ENCODE data around the gene DDX28.
"Not testable (repeated sequence)": the region's sequence is repeated elsewhere in the genome, so short reads cannot be mapped to it uniquely, and the experiment has no call there.

The DDX28 gene

DNA sequence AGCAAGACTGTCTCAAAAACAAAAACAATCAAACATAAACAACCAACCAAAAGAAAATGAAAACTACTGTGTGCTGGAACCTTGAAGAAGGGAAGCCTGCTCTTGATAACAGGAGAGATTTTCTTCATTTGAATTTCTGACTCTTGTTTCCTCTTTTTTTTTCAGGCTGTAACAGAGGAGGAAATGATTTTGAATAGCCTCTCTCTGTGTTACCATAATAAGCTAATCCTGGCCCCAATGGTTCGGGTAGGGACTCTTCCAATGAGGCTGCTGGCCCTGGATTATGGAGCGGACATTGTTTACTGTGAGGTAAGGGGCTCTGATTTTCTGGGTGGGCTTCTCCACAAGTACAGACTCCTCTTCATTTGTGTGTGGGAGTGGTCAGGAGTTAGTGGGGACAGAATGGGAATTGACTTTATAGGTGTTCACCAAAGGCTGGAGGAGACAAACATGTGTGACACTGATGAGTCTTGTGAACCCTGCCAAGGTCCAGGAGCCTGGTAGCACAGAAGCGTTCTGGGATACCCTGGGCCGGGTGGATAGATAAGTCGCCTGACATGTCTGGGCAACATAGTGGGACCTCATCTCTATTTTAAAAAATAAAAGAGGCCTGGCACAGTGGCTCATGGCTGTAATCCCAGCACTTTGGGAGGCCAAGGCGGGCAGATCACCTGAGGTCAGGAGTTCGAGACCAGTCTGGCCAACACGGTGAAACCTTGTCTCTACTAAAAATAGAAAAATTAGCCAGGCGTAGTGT lies 15.0 kb upstream of the DDX28 start:
- no peak for DNase-seq (ENCODE audit: low read depth in 2 of 2)

DNA sequence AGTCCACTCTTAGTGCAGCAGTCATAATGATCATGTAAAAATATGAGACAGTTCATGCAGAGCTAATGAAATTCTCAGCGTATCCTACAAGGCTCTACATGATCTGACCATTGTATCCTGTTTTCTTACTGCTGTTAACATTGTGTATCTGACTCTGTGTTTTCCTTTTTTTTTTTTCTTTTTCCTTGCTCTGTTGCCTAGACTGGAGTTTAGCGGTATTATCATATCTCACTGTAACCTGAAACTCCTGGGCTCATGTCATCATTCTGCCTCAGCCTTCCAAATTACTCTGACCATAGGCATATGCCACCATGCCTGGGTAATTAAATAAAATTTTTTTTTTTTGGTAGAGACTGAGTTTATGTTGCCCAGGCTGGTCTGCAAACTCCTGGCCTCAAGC lies 12.2 kb upstream of the DDX28 start:
- DNase-seq (ENCODE audit: low read depth in 2 of 2) = no peak

DNA sequence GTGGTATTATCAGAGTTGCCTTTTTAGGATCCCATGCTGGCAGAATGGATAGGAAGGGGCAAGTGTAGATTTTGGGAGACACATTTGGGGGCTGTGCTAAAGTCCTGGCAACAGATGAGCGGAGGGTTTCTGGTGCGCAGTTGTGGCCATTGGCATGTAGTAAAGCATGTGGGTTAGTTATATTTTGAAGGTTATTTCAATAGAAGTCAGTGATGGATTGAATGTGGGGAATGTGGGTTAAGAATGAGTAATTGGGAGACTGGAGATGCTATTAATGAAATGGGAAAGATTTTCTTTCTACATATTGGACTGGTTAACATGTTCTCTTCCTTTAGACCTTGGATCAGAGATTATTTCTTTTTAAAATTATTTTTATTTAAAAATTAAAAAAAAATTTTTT lies 10.1 kb upstream of the DDX28 start:
- no peak for DNase-seq (ENCODE audit: low read depth in 2 of 2)

DNA sequence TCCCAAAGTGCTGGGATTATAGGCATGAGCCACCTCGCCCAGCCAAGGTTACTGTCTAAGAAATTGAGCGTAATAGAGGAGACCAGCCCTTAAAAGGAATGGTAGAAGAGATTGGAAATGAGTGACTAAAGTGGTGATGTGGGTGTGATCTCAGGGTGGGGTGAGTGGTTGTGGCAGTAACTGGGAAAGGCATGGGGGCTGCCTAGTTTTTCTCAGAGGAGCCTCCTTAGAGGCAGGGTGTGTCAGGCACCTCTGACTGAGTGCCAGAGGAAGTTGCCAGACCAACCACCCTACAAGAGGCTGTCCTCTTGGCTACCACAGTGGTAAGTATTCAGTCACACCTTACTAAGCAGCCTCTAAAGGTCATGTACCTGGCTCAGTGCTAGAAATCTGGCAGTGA lies 8.9 kb upstream of the DDX28 start:
- no peak for DNase-seq (ENCODE audit: low read depth in 2 of 2)

DNA sequence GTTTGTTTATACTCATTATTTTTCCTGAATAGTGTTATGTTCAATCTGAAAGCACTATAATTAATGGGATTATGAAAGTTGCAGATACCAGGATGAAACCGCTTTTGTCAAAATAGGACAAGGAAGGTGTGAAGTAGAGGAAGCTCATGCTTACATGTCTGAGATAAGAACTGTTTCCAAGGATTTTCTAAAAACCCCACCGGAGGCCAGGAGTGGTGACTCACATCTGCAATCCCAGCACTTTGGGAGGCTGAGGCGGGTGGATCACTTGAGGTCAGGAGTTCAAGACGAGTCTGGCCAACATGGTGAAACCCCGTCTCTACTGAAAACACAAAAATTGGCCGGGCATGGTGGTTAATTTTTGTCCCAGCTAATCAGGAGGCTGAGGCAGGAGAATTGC lies 7.1 kb upstream of the DDX28 start:
- DNase-seq (ENCODE audit: low read depth in 2 of 2) = not testable (repeated sequence)

DNA sequence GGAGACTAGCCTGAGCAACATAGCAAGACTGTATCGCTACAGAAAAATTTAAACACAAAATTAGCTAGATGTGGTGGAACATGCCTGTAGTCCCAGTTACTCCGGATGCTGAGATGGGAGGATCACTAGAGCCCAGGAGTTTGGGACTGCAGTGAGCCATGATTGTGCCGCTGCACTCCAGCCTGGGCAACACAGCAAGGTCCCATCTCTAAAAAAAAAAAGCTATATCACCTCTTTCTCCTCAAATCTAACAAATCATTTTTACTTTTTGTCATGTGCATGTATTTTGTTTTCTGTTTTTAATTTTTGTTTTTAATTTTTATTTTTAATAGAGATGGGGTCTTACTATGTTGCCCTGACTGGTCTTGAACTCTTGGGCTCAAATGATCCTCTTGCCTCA lies 6.0 kb upstream of the DDX28 start:
- DNase-seq (ENCODE audit: low read depth in 2 of 2) = no peak

DNA sequence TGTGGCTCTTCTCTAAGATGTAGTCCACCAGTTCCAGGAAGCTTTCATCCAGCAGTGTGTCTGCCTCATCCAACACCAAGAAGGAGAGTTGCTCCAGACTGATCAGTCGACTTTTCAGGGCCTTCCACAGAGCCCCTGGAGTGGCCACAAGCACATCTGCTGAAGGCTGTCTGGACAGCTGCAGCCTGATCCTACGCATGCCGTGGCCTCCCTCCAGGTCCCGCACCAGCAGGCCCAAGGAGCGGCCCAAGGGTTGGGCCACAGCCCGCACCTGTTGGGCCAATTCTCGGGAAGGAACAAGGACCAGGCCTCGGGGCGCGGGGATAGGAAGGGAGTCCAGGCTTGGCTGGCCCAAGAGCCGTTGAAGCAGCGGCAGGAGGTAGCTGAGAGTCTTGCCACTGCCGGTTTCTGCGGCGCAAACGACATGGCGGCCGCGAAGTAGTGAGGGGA lies 729 bp downstream of the DDX28 start:
- no peak for DNase-seq (ENCODE audit: low read depth in 2 of 2)

DNA sequence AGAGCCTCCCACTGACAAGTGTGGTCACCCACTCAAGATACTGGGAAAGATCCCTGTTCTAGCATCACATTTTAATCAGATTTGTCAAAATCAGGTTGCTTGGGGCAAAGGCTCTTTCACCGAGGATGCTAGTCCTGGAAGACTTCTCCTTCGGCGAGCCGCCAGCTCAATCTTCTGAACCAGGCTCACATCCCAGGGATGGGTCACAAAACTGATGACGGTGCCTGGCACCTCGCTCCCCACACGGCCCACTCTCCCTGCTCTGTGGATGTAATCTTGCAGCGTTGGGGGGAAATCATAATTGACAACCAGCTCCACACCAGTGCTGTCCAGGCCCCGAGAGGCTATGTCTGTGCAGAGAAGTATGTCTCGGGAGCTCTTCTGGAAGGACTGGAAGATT lies 1.5 kb downstream of the DDX28 start:
- no peak for DNase-seq (ENCODE audit: low read depth in 2 of 2)

DNA sequence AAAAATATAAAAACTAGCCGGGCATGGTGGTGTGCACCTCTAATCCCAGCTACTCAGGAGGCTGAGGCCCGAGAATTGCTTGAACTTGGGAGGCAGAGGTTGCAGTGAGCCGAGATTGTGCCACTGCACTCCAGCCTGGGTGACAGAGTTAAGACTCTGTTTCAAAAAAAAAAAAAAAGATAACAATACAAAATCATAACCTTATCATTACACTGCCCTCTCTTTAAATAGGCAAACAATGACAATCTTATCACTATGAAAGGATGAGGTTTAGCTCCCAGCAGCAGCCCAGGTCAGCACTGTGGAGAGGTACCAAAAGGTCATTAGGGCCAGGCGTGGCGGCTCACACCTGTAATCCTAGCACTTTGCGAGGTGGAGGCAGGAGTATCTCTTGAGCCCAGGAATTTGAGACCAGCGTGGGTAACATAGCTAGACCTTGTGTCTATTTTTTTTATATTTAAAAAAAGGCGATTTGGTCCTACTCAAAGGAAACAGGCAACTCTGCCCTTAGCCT lies 3.8 kb downstream of the DDX28 start:
- DNase-seq (ENCODE audit: low read depth in 2 of 2) = no peak

DNA sequence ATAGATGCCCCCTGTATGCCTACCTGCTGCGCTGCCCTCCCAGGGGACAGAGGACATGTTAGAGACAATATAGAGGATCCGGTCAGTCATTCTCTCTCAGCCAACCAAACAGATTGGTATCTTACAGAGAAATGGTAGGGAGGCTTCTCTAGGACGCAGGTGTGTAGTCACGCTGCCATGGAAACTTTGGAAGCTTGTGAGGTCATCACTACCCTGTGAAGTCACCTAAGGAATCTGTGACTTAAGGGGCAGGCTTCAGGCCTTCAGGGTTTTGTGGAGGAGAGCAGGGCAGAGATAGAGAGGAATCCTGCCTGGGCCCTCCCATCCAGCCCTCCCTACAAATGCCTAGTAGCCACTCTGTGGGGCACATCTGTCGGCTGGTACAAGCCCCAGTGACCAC lies 7.4 kb downstream of the DDX28 start, which contains the start of gene DPEP2NB:
Gene DPEP2NB, minus strand, starts transcription at position 231 of the 400 bp plus-strand sequence. Its CDS starts 141 bp downstream, at position 90.
- no peak for DNase-seq (ENCODE audit: low read depth in 2 of 2)

DNA sequence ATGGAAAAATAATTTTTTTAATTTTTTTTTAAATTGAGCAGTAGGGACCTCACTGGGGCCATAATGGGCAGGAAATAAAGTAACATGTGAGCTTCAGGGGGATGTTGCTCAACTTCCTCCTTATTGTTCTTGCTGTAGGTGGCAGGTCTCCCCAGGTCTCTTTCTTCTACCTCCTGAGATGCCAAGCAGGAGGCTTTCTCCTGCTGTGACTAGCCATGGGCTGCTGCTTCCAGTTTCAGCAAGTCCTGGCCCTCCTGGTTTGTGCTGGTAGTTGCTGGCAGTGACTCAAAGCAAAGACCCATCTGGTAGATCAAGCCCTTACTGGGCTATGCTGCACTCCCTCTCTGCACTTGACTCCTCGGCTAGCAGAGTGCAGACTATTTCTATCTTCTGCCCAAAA lies 9.6 kb downstream of the DDX28 start:
- DNase-seq (ENCODE audit: low read depth in 2 of 2) = no peak

DNA sequence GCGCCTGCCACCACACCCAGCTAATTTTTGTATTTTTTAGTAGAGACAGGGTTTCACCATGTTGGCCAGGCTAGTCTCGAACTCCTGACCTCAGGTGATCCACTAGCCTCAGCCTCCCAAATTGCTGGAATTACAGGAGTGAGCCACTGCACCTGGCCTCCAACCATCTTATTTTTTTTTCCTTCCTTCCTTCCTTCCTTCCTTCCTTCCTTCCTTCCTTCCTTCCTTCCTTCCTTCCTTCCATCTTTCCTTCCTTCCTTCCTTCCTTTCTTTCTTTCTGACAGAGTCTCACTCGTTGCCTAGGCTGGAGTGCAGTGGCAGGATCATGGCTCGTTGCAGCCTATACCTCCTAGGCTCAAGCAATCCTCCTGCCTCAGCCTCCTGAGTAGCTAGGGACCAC lies 13.2 kb downstream of the DDX28 start:
- not testable (repeated sequence) for DNase-seq (ENCODE audit: low read depth in 2 of 2)

DNA sequence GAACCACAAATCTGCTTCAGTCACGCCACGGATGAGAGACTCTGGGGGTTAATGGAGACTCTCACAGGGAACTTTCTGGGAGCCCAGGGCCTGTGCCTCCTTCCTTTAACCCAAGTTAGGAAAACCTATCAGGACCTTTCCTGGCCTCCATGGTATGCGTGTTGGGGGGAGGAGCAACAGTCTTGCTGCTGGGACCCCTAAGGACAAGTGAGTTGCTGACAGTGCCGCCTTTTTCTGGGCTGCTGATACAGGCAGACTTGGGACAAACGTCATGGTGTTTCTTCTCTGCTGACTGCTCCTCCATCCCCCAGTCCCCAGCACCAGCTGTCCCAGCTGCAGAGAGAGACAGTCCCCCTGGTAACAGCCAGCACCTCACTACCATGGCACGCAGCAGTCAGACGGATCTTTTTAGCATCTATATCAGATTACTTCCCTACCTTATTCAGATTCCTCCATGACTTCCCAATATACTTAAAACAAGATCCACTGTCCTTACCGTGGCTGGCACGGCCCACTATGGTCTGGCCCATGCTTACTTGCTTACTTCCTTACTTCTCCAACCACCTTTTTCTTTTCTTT lies 13.8 kb downstream of the DDX28 start:
- DNase-seq (ENCODE audit: low read depth in 2 of 2) = no peak

DNA sequence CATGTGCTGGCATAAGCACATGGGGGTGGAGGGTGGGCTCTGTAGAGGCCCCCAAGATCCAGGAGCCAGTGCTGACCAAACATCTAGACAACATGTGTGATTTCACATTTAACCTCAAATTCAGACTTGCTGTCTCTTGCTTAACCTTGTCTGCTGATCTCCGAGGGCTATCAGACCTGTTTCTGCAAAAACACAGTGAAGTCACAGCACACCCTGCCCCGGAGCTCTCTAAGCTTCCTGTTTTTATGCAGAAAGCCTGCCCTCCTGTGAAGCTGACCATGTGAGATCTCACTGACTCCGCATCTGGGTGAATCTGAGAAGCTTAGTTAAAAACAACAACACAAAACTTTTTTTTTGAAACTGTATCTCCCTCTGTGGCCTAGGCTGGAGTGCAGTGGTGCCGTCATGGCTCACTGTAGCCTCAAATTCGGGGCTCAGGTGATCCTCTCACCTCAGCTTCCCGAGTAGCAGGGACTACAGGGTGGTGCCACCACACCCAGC lies 17.2 kb downstream of the DDX28 start:
- DNase-seq (ENCODE audit: low read depth in 2 of 2) = no peak

DNA sequence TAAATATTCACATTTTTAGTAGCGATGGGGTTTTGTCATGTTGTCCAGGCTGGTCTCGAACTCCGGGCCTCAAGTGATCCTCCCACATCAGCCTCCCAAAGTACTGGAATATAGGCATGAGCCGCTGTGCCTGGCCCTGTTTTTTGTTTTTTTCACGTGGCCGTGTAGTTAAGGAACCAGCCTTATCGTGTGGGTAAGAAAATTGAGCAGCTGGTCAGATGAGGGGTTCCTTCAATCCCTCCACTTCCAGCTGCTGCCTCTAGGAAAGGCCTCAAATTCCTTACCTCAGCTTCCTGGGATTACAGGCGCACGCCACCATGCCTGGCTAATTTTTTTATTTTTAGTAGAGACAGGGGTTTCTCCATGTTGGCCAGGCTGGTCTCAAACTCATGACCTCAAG lies 17.8 kb downstream of the DDX28 start:
- no peak for DNase-seq (ENCODE audit: low read depth in 2 of 2)

DNA sequence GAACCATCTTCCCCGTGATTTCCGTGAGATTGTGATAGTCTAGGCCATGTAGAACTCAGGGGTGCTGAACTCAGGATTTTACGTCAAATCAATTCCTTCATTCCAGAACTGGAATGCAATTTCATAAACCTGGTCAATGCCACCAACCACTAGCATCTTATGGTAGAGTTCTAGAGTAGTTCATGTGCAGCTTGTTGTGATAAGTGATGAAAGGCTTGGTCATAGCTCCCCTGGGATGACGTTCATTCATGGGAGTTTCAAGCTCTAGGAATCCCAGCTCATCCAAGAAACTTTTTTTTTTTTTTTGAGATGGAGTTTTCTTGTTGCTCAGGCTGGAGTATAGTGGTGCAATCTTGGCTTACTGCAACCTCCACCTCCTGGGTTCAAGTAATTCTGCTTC lies 20.0 kb downstream of the DDX28 start:
- DNase-seq (ENCODE audit: low read depth in 2 of 2) = no peak

DNA sequence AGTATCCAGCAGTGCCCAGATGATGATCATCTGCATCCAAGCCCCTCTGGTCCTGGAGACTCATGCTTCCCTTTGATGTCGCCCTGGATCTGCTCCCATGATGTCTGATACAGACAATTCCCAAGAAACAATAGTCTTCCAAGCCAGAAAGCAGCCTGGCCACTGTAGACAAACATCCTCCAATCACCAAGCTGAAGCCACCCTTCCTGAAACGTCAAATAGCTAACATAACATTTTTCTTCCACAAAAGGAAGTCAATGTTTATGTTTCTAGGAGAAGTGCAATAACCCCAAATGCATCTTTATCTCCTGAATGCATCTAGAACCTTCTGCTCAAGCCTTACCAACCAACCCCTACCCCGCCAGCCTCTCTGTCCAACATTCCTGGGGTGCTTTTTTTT lies 22.6 kb downstream of the DDX28 start:
- DNase-seq (ENCODE audit: low read depth in 2 of 2) = no peak

DNA sequence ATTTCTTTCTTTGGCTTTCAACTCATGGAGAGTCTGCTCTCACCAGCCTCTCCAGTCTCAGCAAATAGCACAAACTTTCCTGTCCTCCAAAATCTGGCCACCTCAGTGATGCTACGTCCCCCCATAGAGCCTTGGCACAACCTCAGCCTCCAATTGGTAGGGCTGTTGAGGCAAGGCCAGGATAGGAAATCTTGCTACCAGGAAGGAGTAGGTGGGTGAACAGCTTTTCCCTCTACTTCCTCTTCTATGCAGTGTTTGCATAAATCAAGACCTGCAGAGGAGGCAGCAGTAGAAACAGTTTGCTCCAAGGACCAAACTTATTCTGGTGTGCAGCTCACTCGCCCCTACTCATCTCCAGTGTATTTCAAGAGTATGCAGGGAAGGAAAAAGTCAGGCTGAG lies 23.0 kb downstream of the DDX28 start:
- no peak for DNase-seq (ENCODE audit: low read depth in 2 of 2)

DNA sequence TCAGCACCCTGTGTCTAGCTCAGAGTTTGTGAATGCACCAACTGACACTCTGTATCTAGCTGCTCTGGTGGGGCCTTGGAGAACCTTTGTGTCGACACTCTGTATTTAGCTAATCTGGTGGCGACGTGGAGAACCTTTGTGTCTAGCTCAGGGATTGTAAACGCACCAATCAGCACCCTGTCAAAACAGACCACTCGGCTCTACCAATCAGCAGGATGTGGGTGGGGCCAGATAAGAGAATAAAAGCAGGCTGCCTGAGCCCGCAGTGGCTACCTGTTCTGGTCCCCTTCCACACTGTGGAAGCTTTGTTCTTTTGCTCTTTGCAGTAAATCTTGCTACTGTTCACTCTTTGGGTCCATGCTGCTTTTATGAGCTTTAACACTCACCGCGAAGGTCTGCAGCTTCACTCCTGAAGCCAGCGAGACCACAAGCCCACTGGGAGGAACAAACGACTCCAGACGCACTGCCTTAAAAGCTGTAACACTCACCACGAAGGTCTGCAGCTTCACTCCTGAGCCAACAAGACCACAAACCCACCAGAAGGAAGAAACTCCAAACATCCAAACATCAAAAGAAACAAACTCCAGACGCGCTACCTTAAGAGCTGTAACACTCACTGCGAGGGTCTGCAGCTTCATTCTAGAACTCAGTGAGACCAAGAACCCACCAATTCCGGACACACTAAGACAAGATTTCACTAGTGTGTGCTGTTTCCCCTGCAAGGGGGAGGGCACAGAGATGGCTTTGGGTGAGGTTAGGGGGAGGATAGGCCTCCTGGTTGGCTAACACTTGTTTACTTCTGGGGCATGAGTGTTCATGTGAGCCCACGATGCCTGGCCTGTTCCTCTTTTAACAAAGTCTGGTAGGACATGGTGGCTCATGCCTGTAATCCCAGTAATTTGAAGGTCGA lies 24.0 kb downstream of the DDX28 start, which contains the start of gene DPEP2:
Gene DPEP2, minus strand, starts transcription at position 706 of the 910 bp plus-strand sequence. CDS start 6,272 bp downstream, outside the sequence.
- not testable (repeated sequence) for DNase-seq (ENCODE audit: low read depth in 2 of 2)

DNA sequence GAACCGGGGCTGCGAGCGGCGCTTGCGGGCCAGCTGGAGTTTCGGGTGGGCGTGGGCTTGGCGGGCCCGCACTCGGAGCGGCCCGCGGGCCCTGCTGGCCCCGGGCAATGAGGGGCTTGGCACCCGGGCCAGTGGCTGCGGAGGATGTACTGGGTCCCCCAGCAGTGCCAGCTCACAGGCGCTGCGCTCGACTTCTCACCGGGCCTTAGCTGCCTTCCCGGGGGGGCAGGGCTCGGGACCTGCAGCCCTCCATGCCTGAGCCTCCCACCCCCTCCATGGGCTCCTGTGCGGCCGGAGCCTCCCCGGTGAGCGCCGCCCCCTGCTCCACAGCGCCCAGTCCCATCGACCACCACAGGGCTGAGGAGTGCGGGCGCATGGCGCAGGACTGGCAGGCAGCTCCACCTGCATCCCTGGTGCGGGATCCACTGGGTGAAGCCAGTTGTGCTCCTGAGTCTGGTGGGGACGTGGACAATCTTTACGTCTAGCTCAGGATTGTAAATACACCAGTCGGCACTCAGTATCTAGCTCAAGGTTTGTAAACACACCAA lies 24.7 kb downstream of the DDX28 start:
- not testable (repeated sequence) for DNase-seq (ENCODE audit: low read depth in 2 of 2)

DNA sequence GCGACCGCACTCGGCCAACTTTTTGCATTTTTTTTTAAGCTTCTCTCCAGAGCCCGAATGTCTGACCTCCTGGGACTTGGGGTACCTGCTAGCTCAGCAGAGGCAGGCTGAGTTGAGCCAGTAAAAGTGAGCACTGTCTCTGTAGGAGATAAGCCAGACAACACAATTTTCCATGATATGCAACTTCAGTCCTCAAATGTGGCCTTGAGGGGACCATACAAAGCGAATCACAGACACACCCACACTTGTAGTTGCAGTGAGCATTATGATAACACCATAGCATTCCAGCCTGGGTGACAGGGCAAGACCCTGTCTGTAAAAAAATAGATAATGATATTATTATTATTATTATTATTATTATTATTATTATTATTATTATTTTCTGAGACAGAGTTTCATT lies 26.4 kb downstream of the DDX28 start:
- DNase-seq (ENCODE audit: low read depth in 2 of 2) = no peak

DNA sequence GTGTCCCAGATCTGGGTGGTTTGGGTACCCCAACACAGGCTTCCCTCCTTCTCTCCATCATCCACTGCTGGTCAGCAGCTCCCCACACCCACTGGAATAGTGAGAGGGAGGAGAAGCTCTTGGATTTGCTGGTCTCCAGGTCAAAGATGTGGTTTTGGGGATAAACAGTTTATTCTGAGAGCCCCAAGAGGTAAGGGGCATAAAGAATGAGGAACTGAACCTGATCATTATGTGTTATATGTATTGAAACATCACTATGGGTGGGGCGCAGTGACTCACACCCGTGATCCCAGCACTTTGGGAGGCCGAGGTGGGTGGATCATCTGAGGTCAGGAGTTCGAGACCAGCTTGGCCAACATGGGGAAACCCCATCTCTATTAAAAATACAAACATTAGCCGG lies 27.6 kb downstream of the DDX28 start:
- DNase-seq (ENCODE audit: low read depth in 2 of 2) = no peak
